ENCODE data around the gene MICAL2.

MICAL2 gene

DNA sequence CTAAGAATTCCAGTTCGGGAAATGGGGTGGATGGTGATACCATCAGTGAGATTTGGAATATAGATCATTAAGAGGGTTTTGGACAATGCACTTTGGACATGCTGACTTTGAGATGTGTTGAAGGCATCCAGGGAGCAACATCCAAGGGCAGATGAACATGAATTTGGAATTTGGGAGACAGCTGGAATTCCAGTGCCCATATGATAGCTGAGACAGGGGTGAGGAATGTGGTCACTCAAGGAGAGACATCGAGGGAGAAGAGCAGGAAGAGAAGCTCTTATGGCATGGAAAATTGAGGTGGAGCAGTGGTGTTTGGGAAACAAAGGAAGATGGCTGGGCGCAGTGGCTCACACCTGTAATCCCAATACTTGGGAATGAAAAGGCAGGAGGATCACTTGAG lies 11.8 kb upstream of the MICAL2 start:
- no peak for DNase-seq

DNA sequence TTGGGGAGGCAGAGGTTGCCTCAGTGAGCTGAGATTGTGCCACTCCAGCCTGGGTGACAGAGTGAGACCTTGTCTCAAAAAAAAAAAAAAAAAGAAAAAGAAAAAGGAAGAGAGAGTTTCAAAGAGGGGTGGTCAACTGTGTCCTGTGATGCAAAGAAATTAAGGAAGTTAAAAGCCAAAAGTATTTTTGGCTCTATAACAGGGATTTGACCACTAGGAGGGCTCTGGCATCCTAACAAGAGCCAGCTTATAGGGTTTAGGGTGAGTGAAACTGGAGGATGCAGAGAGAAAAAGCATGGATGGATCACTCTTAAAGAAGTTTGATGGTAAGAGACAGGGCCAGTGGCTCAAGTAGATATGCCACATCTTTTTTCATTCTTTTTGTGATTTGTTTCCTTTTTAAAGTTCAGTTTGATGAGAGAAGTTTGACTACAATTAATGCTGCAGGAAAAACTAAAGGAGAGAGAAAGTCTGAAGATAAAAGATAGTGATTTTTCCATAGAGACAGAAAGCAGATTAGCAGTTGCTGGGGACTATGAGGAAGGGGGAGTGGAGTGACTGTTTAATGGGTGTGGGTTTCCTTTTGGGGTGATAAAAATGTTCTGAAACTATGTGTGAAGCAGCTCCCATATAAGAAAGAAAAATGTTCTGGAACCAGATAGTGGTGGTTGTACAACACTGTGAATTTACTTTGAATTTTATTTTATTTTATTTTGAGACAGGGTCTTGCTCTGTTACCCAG lies 11.1 kb upstream of the MICAL2 start:
- no peak for DNase-seq

DNA sequence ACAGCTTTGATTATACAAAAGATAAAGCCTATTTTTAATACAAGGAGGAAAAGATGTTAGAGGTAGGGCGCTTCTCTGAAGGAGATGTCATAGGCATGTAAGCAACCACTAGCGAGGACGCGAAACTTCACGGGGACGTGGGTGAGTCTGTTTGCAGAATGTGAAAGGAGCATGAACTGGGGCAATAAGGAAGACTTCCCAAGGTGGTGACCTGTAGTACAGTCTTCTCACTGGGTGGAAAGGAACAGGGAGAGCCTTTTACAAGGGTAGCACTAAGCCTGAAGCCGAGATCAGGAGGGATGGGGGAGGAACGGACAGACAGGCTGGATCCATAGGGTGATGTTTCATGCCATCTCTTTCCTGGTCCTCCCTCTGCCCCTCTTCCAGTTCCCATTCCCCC lies 10.0 kb upstream of the MICAL2 start:
- DNase-seq = no peak

DNA sequence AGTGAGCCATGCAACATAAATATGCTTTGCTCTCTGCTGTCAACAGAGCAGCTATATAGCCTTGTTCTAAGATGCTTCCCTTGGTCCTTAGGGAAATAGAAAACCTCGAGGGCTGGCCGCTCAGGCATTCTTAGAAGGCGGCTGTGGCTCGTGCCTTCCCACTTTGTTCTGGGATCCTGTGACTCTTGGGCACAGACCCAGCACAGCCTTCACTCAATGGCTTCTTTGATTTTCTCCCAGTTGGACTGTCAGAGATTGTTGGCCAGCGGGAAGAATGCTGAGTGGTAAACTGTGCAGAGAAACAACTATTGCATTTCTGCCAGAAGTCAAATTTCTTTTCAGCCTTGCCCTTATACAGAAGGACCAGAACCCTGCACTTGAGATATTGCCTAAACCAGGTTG lies 9.5 kb upstream of the MICAL2 start:
- no peak for DNase-seq

DNA sequence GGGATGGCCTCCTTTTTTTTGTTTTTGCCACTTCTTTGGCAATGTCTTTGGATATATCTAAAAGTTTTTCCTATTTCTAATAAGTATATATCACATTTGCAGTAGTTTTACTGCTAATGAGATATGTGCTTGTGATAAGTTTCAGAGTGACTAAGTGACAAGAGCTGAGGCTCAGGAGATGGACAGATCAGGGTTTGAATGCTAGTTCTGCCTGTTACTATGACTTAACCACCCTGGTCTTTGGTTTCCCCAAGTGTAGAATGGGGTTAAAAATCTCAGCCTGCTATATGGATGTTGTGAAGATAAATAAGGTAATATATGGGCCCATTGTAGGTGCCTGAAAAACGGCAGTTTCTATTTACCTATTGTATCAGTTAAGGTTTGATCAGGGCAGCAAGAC lies 9.1 kb upstream of the MICAL2 start:
- DNase-seq = no peak

DNA sequence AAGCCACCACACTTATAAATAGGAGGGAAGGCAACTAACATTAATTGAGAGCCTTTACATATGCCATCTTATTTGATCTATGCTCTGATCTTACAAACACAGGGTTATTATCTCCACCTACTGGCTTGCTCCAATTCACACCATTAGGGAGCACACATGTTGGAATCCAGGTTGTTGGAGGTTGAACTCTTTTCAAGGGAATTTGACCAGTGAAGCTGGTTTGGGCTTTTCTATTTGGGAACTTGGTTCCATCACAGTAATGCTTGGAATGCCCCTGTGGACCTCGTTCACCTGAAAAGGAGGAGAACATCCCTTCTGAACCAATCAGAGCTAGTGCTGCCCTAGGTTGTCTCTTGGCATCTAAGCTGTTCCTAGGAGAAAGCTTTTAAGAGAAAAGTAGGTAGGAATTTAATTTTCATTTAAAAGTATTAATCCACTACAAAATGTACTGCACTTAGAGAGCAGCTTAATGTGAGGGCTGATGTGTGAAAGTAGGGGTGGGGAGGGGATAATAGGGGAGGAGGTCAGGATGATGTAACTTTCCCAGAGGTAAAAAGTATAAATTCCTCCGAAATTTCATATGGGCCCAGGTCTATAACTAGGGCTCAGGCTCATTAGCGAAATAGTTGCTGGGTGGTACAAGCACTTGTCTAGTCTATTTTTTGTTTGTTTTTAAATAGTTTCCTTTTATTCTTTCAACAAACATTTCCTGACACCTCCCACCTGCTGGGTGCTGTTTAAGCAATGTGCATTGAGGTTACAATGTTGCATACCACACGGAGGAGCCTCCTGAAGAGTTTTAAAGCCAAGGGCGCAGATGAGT lies 7.6 kb upstream of the MICAL2 start:
- DNase-seq = no peak

DNA sequence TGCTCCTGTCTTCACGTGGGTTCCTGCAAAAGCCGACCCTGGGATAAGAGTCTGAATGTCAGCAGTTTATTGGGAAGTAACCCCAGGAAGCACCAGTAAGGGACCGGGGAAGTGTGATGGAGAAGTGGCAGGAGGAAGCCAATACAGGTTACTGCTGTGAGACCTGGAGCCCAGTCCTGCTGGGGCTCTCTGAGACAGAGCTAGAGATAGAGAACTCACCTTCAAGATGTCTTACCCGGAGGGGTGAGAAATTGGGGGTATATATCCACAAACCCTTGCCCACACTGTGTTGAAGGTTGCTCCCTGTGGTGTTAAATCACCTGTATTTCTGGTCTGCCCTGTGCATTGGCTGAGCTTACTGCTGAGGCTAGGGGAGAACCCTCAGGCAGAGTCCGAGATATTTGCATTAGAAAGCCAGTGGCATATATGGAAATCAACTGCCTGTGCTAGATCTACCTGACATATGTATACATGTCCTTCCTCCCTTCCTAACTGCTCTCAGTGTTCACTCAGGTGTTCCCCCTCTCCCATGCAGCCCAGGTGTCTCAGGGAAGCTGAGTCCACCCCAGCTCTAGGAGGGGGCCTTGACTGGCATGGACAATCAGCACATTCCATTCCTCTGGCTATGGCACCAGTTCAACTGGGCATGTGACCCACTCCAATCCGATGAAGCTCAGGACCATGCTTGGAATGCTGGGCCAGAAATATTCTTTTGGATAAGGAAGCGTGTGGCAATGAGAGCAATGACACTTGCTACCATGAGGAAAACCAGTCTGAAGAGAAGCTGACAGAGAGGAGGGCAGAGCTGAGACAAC lies 6.8 kb upstream of the MICAL2 start:
- DNase-seq = no peak

DNA sequence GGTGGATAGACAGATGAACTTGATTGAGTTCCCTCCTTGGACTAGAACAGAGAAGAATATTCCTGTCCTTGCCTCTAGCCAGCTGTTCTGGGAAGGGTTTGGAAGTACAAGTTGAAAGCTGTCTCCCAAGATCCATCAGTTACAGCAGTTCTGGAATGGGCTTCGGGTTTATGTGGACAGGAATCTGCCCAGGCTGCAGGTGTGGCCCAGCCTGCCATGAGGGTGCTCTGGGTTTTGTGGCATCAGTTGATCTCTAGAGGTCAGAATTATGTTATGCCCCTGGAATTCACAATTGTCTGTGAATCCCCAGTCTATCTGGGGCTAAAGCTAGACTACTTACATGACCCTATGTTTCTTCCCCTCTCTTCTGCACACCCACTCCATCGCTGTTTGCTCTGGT lies 4.9 kb upstream of the MICAL2 start:
- no peak for DNase-seq

DNA sequence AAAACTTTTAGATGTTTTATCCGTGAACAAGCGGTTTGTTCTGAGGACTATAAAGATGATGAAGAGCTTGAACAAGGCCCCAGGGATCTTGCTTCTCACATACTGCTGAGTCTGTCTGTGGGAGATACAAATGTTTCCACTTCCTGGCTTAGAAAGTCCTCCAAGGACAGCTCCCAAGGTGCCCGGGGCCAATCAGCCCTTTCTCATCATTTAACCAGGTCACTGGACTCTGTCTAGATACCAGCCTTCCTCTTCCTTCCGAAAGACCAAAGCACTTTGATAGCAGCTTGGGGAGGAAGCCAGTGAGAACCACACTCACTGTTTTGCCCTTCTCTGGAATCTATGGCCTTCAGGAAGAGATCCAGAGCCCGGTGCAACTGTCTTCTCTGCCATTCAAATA lies 4.3 kb upstream of the MICAL2 start:
- DNase-seq = no peak

DNA sequence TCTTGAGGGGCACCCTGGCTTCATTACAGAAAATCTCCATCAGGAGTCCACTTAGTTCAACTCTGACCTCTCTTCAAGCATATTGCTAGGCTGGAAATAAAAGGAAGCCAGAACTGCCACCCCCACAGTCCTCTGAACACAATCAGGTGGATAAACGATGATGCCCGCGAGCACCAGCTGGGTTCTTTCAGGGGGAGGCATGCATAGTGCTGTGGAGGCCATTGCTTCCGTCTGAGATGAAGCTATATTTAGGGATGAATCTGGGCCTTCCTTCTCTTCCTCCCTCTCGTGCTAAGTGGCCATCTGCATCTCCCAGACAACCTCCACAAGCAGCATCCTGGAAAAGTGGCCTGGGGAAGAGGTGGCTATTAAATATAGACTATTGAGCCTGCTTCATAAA lies 3.9 kb upstream of the MICAL2 start:
- DNase-seq = no peak

DNA sequence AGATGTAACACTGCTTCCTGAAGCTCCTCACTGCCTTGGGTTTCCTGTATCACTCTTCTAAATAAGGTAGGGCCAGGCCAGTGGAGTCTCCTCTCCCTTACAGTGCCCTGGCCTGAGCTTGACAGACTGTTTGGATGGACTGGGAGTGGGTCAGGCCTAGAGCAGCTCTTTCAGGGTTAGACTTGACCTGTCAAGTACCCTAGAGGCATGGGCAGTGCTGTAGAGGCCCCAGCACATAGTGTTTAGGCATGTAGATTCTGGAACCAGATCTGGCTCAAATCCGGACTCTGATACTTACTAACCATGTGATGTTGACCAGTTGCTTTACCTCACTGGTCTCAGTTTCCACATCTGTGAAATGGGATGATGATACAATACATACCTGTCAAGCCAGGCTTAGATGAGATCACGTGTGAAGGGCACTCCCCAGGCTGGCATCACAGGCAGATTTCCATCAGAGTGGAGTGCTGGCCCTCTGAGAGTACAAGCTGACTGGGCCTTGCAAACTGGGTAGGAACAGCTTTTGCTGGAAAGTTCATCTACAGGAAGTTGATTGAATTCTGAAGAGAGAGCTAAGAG lies 1.4 kb upstream of the MICAL2 start:
- DNase-seq = no peak

DNA sequence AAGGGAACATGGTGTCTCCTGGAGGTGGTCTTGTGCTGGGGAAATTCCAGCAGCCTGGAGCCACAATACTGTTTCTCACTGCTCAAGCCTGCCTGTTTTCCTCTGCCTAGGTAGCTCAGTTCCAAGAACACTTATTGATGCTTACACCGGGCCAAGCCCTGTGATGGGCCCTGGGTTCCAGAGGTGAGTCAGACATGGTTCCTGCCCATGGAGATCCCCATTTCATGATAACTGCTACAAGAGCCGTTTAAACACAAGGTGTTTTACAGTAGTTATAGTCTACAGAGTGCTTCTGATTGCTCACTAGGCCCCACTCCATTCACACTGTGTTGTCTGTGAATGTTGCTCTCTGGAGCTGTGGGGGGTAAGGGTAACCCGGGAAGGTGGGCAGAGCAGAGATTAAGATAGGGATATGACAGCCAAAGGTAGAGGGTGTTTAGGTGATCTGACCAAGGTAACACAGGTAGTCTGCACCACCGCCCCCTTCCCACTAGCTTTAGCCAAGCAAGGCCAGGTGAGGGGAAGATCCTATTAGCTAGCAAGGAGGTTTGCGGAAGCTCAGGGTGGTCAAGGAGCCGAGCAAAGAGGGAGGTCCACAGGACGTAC lies 696 bp upstream of the MICAL2 start:
- DNase-seq = no peak

DNA sequence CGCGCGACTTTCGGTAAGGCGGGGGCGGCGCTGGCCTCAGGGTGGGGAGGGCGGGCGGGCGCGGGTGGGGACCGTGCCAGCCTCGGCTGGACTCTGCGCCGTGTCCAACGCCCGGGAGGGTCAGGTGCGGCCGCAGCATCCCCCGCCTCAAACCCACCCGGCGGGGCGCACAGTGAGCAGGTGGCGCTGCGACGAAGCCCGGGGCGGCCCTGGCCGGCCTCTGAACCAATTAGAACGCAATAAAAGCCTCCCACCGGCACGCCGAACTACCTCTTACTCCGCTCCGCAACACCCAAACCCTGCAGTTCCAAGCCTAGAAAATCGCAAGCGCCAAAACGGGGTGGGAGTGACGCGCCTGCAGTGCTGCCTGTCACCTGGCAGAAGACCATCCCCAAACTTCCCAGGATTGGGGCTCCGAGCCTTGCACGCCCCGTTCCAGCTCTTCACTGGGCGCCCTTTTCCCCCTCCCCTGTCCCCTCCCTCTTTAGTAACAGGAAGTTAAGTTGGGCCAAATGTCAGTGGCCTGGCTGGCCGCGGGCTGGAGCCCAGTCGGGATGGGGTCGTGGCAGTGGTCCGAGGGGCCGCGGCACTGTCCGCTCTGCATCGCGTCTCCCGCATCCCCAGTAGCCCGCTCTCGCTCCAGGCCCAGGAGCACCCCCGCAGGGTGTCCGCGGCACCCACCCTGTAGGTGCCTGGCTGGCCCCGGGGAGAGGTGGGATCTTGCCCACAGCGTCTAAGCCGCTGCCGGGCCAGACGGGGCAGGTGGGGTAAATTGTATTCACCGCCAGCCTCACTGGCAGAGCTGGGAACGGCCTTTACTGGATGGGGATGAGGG lies 541 bp downstream of the MICAL2 start:
- no peak for DNase-seq

DNA sequence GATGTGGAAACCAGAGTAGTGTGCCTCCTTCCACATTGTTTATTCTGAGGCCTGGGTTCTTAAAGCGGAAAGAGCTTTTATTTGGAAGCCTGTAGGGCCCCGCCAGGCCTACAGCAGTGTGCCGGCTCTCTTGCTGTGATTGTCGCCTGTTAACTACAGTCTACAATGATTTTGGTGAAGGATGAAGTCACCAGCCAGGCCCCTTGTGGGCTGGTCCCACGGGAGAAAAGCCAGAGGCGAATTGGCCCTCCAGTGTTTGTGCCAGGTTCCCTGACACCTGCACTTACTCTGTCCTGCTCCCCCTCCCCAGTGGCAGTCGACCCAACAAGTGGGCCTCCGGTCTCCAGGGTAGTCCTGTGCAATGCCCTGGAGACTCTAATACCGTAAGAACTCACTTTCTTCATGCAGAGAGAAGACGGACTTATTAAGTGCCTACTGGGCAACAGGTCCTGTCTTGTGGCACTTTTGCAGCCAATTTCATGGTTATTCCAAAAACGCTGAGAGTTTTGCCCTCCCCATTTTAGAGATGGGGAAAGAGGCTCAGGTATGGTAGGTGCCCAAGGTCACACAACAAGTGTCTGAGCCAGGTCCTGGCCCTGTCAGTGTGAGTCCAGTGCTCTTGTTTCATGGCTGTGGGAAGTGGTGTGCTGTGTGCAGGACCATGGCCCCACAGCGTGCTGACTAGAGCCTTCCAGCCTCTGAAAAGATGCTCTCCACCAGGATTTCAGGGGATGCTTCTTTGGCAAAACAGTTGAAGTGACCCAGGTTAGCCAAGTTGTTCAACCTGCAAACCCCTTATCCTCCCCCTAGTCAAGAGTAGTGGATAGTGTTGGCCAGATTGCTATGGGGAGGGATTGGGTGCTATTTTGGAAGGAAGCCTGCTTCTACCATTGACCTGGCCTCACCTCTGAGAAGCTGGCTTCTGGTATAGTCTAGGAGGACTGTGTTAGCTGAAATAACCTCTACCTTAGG lies 1.4 kb downstream of the MICAL2 start:
- DNase-seq = no peak

DNA sequence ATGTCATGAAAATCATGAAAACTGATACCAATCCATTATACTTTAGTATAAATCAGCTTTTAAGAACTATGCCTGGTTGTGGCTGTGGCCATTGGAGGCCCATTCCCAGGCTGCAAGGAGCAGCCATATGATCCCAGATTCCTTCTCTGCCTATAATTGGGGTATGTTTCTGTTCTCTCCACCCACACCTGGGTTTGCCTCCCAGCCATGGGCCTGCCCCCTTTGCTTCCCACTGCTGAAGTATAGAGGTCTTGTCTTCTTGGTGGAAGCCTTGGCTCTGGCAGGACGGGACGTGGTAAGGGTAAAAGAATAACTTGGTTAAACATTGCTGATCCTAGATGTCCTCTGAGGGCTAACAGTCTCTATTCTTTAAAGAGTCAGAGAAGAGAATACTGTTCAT lies 2.4 kb downstream of the MICAL2 start:
- DNase-seq = no peak

DNA sequence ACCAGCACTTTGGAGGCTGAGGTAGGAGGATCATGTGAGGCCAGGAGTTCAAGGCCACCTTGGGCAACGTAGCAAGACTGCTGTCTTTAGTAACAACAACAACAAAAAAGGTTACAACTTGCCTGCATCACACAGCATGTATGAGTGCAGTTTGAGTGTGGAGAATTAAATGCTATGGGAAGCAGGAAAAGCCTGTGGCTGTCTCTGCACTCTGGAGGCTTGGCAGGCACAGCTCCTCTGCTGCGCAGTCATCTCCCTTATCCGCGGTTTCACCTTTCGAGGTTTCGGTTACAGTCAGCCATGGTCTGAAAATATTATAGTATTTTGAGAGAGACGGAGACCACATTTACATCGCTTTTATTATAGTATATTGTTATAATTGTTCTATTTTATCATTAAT lies 2.9 kb downstream of the MICAL2 start:
- no peak for DNase-seq

DNA sequence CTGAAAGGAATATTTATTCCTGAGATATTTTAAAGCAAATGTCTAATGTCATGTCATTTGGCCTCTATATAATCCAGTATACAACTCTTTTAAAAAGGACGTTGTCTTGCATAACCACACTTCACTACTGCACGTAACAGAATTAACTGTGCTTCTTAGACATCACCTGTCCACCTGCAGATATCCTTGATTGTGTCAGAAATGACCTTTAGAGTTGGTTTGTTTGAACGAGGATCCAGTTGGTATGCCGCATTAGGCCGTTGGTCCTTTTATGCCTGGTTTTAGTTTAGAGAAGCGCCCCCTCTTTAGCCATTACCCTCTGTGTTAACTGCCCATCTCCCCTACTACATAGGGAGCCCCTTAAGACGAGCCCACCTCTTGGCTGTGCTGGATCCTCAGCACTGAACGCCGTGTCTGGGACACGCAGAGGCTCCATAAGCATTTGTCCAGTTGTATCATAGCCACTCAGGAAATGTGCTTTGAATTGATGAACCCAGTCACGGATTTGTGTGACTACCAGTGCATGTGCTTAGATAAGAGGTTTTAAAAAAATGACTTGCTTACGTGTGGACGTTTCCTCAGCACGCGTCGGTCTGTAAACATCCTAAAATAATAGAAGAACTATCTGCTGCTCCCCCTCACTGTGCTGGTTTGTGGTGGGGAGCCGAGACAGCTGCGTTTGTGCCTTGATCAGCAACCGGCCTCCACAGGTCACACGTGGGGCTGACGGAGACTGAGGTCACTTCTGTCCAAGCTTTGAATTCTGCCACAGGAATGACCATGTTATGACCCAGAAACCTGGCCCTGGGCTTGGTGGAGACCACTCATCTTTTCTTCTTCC lies 4.0 kb downstream of the MICAL2 start:
- no peak for DNase-seq

DNA sequence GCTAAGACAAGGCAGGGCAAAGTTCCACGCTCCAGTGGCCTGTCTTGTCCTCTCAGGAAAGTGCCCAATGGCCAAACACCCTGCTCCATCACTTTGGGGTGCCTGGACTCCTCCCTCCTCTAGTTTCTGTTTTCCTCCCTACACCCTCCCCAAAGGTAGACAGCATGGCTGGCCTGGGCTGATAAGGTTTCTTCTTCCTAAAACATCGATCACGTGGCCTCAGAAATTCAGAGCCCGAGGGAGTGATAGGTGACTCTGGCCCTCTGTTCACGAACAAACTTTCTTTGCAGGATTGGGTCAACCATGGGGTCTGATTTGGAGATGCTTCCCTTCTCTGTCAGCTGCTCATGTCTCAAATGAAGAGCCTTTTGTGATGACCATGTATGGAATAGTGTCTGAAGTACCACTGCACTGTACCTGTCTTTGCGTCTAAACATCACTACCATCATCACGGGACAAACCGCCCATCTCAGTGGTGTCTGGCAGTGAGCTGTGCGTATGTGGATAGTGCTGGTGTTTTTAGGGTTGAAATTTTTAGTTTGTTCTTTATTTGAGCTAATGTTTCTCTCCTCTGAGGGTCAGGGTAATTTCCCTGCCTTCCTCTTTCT lies 6.1 kb downstream of the MICAL2 start:
- no peak for DNase-seq

DNA sequence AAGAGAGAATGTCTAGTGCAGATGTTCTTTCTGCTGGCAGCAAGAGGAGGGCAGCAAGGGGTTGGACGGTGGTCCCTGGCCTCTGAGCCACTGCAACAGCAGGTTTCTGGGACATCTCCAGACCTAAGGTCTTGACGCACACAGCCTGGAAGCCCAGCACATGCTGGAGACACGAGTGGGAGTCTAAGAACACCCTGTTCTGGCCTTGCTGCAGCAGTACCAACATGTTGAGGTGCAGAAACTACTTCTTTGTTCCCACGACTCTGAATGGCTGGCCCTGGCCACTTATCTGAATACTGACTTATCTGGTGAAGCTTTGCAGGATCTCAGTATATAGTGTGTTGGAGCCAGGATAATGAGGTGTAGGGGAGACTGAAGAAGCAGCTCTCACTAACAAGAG lies 6.8 kb downstream of the MICAL2 start:
- no peak for DNase-seq

Data from NCI-H2029 treated with DMSO at 0.1 percent for 48 hours (cell line).